ENCODE measurements around the gene RBM47. TPM values are rescaled to one million over a fixed set of nuclear protein-coding genes. Genes with fewer than 3 reads are reported as not detected.

RBM47 gene
- total and polyA plus RNA-seq, 2 donors (not counting 1 experiment from before 2014, with no cell fraction given): 5.6 to 12.9 TPM

- Mint-ChIP-seq H3K27me3 (no peaks in the 10 kb centered on the region), H3K4me3 (no peak overlapping the region), H3K9me3 (ENCODE audit: insufficient read depth) (no peaks in the 10 kb centered on the region), H3K4me1 (peaks cover 22% of the 10 kb centered on the region), H3K27ac (no peak overlapping the region)
- 87% methylated on average over 3 of the region's 4 CpGs for WGBS (ENCODE audit: insufficient coverage)
- Histone ChIP-seq H3K27ac (ENCODE audit: low read length in 2 of 2) (no peak overlapping the region), H3K4me2 (replicated peaks; ENCODE audit: low read depth, low read length, poor library complexity, severe bottlenecking) (no peak overlapping the region), H4K20me1 (ENCODE audit: control insufficient read depth, insufficient read depth, low read length, poor library complexity, severe bottlenecking) (no peaks in the 10 kb centered on the region), H3K9ac (ENCODE audit: low read length) (no peak overlapping the region), H2AFZ (ENCODE audit: insufficient read depth, low read depth, low read length, poor library complexity, severe bottlenecking) (no peak overlapping the region), H3K79me2 (ENCODE audit: control insufficient read depth, insufficient read depth, low read length) (no peaks in the 10 kb centered on the region), H3K4me1 (ENCODE audit: control insufficient read depth in 2 of 2, insufficient read depth in 2 of 2, low read length in 2 of 2) (no peaks in the 10 kb centered on the region), H3K4me3 (ENCODE audit: control extremely low read depth in 1 of 5, extremely low read depth in 1 of 5, insufficient read depth in 1 of 5, low read depth in 2 of 5, low read length in 4 of 5) (no peak overlapping the region), H3K36me3 (replicated peaks in 1 of 2; ENCODE audit: control extremely low read depth in 1 of 2, control insufficient read depth in 1 of 2, extremely low read depth in 1 of 2, insufficient read depth in 2 of 2, low read length in 1 of 2) (no peaks in the 10 kb centered on the region), H3K9me3 (ENCODE audit: control extremely low read depth in 1 of 3, control insufficient read depth in 2 of 3, insufficient read depth in 1 of 3, low read length in 2 of 3) (no peaks in the 10 kb centered on the region), H3K27me3 (replicated peaks in 1 of 4; ENCODE audit: control extremely low read depth in 1 of 4, control insufficient read depth in 3 of 4, insufficient read depth in 4 of 4, low read length in 3 of 4) (no peaks in the 10 kb centered on the region)
- ChIA-PET CTCF (interaction anchor here (0.6 to 1.4 kb wide), 3 partner anchors 10 to 12 kb away, joined by 3 to 6 read pairs (median 3); no protein-coding TSS in a partner anchor), POLR2A (interaction anchor here (0.7 kb wide), 1 partner anchor 321 kb away, joined by 4 read pairs; no protein-coding TSS in a partner anchor)
- no peak for DNase-seq
- intact Hi-C loops (cut with micrococcal nuclease): no loop called here
- TF ChIP-seq EZH2 (IDR thresholded peaks at IDR 0.05; ENCODE audit: borderline replicate concordance, insufficient read depth, low read depth, low read length, poor library complexity, severe bottlenecking) (no peak), CTCF (IDR thresholded peaks at IDR 0.05) (no peak)
- ATAC-seq (ENCODE audit: low read depth): no peak
Measured at GRCh38 chr4:40563401-40563800, 66.3 kb downstream of the RBM47 start.

DNA sequence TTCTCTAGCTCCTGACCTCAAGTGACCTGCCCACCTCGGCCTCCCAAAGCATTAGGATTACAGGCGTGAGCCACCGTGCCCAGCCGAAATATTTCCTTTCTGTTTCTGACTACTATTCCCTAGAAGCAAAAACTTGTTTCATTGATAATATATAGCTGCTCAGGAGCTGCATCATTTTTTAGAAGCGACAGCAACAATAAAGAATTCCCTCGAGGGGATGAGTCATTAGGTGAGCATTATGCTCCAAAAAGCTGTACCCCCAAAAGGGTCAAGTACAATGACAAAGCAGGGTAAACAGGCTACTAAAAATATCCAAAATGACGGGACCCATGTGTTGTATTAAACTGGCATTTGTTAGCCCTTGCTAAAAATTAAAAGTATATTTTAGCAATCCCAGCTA is 67.0 kb downstream of the RBM47 start:
- Histone ChIP-seq H3K36me3 (replicated peaks in 1 of 2; ENCODE audit: control extremely low read depth in 1 of 2, control insufficient read depth in 1 of 2, extremely low read depth in 1 of 2, insufficient read depth in 2 of 2, low read length in 1 of 2) (no peaks in the 10 kb centered on the region), H3K4me1 (ENCODE audit: control insufficient read depth in 2 of 2, insufficient read depth in 2 of 2, low read length in 2 of 2) (no peaks in the 10 kb centered on the region), H3K4me2 (replicated peaks; ENCODE audit: low read depth, low read length, poor library complexity, severe bottlenecking) (no peak overlapping the region), H4K20me1 (ENCODE audit: control insufficient read depth, insufficient read depth, low read length, poor library complexity, severe bottlenecking) (no peaks in the 10 kb centered on the region), H3K9me3 (ENCODE audit: control extremely low read depth in 1 of 3, control insufficient read depth in 2 of 3, insufficient read depth in 1 of 3, low read length in 2 of 3) (no peaks in the 10 kb centered on the region), H3K9ac (ENCODE audit: low read length) (no peak overlapping the region), H2AFZ (ENCODE audit: insufficient read depth, low read depth, low read length, poor library complexity, severe bottlenecking) (no peak overlapping the region), H3K27me3 (replicated peaks in 1 of 4; ENCODE audit: control extremely low read depth in 1 of 4, control insufficient read depth in 3 of 4, insufficient read depth in 4 of 4, low read length in 3 of 4) (no peaks in the 10 kb centered on the region), H3K4me3 (ENCODE audit: control extremely low read depth in 1 of 5, extremely low read depth in 1 of 5, insufficient read depth in 1 of 5, low read depth in 2 of 5, low read length in 4 of 5) (no peak overlapping the region), H3K79me2 (ENCODE audit: control insufficient read depth, insufficient read depth, low read length) (no peaks in the 10 kb centered on the region), H3K27ac (ENCODE audit: low read length in 2 of 2) (no peak overlapping the region)
- no peak overlapping the region for H3K4me3 Mint-ChIP-seq
- peaks cover 22% of the 10 kb centered on the region for H3K4me1 Mint-ChIP-seq
- H3K9me3 Mint-ChIP-seq (ENCODE audit: insufficient read depth): no peaks in the 10 kb centered on the region
- DNase-seq (no peak), ATAC-seq (ENCODE audit: low read depth) (no peak)
- 80% methylated on average over 1 of the region's 7 CpGs for WGBS (ENCODE audit: insufficient coverage)
- H3K27me3 Mint-ChIP-seq: no peaks in the 10 kb centered on the region
- intact Hi-C loops (cut with micrococcal nuclease): no loop called here
- ChIA-PET POLR2A (no interaction called here), CTCF (interaction anchor here (1.0 to 1.4 kb wide), 2 partner anchors 11 to 12 kb away, joined by 3 to 6 read pairs; no protein-coding TSS in a partner anchor)
- TF ChIP-seq EZH2 (IDR thresholded peaks at IDR 0.05; ENCODE audit: borderline replicate concordance, insufficient read depth, low read depth, low read length, poor library complexity, severe bottlenecking) (no peak), CTCF (IDR thresholded peaks at IDR 0.05) (no peak)
- H3K27ac Mint-ChIP-seq: no peak overlapping the region

Measured in B cell (primary cell).